ENCODE measurements around the gene ZIC4.

Gene ZIC4

DNA sequence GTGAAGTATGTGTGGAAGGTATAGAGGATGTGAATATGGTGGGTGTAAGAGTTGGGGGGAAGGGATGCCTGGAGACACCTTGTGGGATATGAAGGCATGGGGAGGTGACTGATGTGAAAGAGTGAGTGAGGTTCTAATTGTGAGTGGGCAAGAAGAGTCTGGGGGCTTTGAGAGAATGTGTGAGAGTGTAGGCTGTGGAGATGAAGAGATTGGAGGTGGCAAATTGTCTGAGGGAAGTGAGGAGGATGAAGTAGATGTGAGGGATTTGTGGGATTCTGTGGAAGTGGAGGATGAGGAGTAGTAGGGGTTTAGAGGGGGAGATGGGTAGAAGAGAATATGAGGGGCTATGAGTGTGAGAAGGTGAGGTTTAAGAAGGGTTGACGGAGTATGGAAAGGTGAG, 41.6 kb downstream of the ZIC4 start:
- H3K4me1 Mint-ChIP-seq: no peaks in the 10 kb centered on the region
- peaks cover 56% of the 10 kb centered on the region for H3K27me3 Mint-ChIP-seq
- no peaks in the 10 kb centered on the region for H3K36me3 Mint-ChIP-seq (ENCODE audit: insufficient read depth)
- no peak overlapping the region for H3K27ac Mint-ChIP-seq (ENCODE audit: low read depth)
- H3K4me3 Mint-ChIP-seq: no peak overlapping the region
- ATAC-seq (replicated peaks; ENCODE audit: extremely low read depth, poor library complexity, severe bottlenecking) (no peak), DNase-seq (ENCODE audit: low spot score in 2 of 2) (no peak)
- peaks cover 8% of the 10 kb centered on the region for H3K9me3 Mint-ChIP-seq

- ATAC-seq (replicated peaks; ENCODE audit: extremely low read depth, poor library complexity, severe bottlenecking): no peak
- Mint-ChIP-seq H3K27me3 (peaks cover 63% of the 10 kb centered on the region), H3K36me3 (ENCODE audit: insufficient read depth) (no peaks in the 10 kb centered on the region), H3K4me1 (no peaks in the 10 kb centered on the region), H3K4me3 (no peak overlapping the region), H3K9me3 (peaks cover 14% of the 10 kb centered on the region), H3K27ac (ENCODE audit: low read depth) (no peak overlapping the region)
- DNase-seq (ENCODE audit: low spot score in 2 of 2): no peak
Observed at GRCh38 chr3:147361454-147362420, 44.6 kb downstream of the ZIC4 start.

GRCh38 chr3:147360646-147361453, 45.5 kb downstream of the ZIC4 start:
- Mint-ChIP-seq H3K36me3 (ENCODE audit: insufficient read depth) (no peaks in the 10 kb centered on the region), H3K27me3 (peaks cover 72% of the 10 kb centered on the region), H3K4me1 (no peaks in the 10 kb centered on the region), H3K9me3 (peaks cover 14% of the 10 kb centered on the region), H3K27ac (ENCODE audit: low read depth) (no peak overlapping the region), H3K4me3 (no peak overlapping the region)
- DNase-seq (ENCODE audit: low spot score in 2 of 2) (no peak), ATAC-seq (replicated peaks; ENCODE audit: extremely low read depth, poor library complexity, severe bottlenecking) (peak; percentile 24)

GRCh38 chr3:147360051-147360439, 46.3 kb downstream of the ZIC4 start:
- DNase-seq (ENCODE audit: low spot score in 2 of 2): no peak
- ATAC-seq (replicated peaks; ENCODE audit: extremely low read depth, poor library complexity, severe bottlenecking): no peak
- Mint-ChIP-seq H3K36me3 (ENCODE audit: insufficient read depth) (no peaks in the 10 kb centered on the region), H3K27me3 (peaks cover 74% of the 10 kb centered on the region), H3K9me3 (peaks cover 13% of the 10 kb centered on the region), H3K27ac (ENCODE audit: low read depth) (no peak overlapping the region), H3K4me1 (no peaks in the 10 kb centered on the region), H3K4me3 (no peak overlapping the region)

DNA sequence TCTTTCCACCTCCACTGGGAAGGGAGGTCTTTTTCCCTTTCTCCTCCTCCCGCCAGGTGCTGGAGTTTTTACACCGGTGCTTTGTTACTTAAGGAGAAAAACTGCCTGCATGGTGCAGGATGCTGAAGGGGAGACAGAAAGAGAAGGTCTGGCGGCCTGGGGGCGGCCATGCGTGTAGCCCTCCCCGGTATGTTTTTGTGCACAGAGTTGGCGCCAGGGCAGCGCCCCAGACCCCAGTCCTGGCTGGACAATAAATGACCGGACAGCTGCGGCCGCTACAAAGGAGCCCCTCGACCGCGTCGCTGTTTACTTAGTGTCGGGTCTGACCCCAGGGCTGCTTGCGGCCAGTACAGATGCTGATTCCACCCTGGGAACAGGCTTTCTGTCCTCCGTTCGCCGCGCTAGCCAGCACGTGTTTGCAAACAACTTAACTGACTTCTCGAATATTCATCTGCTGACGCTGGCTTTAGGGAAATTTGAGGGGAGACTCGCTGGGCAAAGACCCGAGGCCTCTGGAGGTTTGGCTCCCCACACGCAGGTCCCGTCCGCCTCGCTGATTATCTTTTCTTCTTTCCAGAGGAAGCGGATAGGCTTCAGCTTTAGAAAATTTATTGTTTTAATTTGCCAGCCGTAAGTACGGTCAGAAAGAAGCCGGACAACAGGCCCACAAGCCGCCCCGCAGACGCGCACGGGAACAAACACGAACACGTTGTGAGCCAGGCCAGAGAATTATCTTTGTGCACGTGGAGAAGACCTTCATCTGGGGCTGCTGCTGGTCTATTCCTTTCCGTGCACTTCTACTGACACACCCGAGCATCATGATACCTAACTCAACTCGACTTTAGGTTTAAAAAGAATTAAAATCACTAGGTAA, 46.9 kb downstream of the ZIC4 start:
- no peaks in the 10 kb centered on the region for H3K36me3 Mint-ChIP-seq (ENCODE audit: insufficient read depth)
- ATAC-seq (replicated peaks; ENCODE audit: extremely low read depth, poor library complexity, severe bottlenecking) (no peak), DNase-seq (ENCODE audit: low spot score in 2 of 2) (no peak)
- H3K4me1 Mint-ChIP-seq: no peaks in the 10 kb centered on the region
- no peak overlapping the region for H3K27ac Mint-ChIP-seq (ENCODE audit: low read depth)
- peaks cover 74% of the 10 kb centered on the region for H3K27me3 Mint-ChIP-seq
- peaks cover 7% of the 10 kb centered on the region for H3K9me3 Mint-ChIP-seq
- H3K4me3 Mint-ChIP-seq: no peak overlapping the region

DNA sequence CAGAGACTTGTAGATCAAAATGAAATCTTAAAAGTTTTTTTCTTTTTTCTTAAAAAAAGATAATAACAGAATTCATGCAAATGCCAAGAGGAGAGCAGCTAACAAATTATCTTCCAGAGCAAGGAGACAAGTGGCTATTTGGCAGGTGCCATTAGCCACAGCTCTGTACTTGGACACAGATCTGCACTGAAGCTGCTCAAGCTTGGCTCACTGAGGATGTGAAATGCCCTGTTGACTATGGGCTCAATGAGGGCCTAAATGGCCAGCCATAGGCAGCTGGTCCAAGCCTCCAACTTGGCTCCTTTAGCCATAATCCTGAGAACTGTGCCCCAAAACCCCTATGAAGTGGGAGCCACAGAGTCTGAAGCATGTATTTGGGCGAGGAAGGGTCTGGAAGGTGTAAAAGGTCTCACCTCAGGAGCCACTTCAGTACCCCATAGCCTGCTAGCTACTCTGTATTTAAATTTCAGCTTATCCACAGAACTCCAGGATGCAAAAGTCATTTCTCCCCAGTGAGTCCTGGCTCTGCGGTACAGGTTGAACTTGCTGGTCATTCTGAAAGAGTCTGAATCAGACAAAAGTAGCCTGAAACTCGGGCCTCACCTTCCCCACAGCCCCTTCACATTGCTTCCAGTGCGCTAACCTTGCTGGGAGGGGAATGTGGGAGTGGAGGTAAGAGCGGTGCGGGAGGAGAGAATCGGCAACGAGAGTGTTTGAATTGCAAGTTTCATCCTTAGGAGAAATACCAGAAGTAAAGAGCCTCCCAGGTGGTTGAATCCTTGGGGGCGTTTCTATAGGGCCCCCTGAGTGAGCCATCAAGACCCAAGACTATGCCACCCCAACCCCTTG, 48.0 kb downstream of the ZIC4 start:
- Mint-ChIP-seq H3K4me1 (no peaks in the 10 kb centered on the region), H3K36me3 (ENCODE audit: insufficient read depth) (no peaks in the 10 kb centered on the region), H3K9me3 (peaks cover 12% of the 10 kb centered on the region), H3K27ac (ENCODE audit: low read depth) (no peak overlapping the region), H3K27me3 (peaks cover 79% of the 10 kb centered on the region), H3K4me3 (no peak overlapping the region)
- DNase-seq (ENCODE audit: low spot score in 2 of 2): no peak
- no peak for ATAC-seq (replicated peaks; ENCODE audit: extremely low read depth, poor library complexity, severe bottlenecking)

DNA sequence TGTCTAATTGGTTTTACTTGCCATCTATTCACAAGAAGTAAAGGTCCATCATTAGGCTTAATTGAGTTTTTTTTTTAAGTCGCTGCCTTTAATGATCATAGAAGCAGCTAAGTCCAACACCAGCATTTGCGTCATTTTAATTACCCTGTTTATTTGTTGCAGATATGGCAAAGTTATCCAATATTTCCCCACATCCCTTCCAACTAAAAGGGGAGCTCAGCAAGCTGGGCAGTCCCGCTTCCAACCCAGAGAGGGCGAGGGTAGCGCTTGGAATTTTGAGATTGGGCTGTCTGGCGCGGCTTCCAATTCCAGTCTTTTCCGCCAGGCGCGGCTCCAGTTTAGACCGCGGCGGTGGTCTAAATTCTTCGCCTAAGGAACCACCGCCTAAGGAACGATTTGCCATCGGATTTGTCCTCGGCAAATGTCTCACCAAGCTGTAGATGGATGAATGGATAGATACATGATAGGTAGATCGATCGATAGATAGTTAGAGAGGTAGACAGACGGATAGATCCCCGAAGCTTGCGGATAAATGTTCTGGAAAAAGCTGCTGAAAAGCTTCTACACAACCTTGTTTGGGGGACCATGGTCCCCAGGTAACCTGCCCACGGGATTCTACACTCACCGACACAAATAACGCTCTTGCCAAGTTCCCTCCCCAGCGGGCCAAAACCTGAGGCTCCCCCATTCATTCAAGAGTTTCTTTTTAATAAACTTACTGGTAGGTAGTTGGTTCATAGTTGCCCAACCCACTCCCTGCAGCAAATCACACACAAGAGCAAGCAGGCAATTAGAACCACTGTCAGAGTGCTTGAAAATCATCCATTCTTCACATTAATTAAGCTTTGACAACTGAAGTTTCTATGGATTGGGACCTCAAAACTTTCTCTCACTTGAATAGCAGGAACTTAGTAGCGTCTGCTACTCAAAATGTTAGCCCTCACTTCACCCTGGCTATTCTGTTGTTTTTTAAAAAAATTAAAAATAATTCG, 49.1 kb downstream of the ZIC4 start:
- ATAC-seq (replicated peaks; ENCODE audit: extremely low read depth, poor library complexity, severe bottlenecking) (no peak), DNase-seq (ENCODE audit: low spot score in 2 of 2) (no peak)
- Mint-ChIP-seq H3K4me3 (no peak overlapping the region), H3K27ac (ENCODE audit: low read depth) (no peak overlapping the region), H3K4me1 (no peaks in the 10 kb centered on the region), H3K9me3 (peaks cover 12% of the 10 kb centered on the region), H3K27me3 (peaks cover 84% of the 10 kb centered on the region), H3K36me3 (ENCODE audit: insufficient read depth) (no peaks in the 10 kb centered on the region)

GRCh38 chr3:147356145-147356908, 50.0 kb downstream of the ZIC4 start:
- DNase-seq (ENCODE audit: low spot score in 2 of 2) (no peak), ATAC-seq (replicated peaks; ENCODE audit: extremely low read depth, poor library complexity, severe bottlenecking) (no peak)
- Mint-ChIP-seq H3K4me3 (no peak overlapping the region), H3K9me3 (peaks cover 12% of the 10 kb centered on the region), H3K27me3 (peaks cover 87% of the 10 kb centered on the region), H3K4me1 (no peaks in the 10 kb centered on the region), H3K27ac (ENCODE audit: low read depth) (no peak overlapping the region), H3K36me3 (ENCODE audit: insufficient read depth) (no peaks in the 10 kb centered on the region)

DNA sequence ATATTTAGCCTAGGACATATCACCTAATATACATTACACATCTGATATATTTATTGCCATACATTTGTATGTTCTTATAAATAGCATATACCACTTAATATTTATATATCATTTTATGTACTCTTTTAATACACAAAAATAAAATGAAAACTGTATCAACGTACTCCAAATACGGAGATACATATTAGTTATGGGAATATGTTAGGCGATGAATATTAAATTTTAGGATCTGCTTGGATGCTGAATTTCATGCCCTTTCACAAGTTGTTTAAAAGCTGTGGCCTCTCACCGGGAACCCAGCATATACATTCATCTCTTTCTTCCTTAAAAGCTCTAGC, 50.6 kb downstream of the ZIC4 start:
- Mint-ChIP-seq H3K27me3 (peaks cover 81% of the 10 kb centered on the region), H3K27ac (ENCODE audit: low read depth) (no peak overlapping the region), H3K36me3 (ENCODE audit: insufficient read depth) (no peaks in the 10 kb centered on the region), H3K4me3 (no peak overlapping the region), H3K9me3 (peaks cover 12% of the 10 kb centered on the region), H3K4me1 (no peaks in the 10 kb centered on the region)
- DNase-seq (ENCODE audit: low spot score in 2 of 2): no peak
- ATAC-seq (replicated peaks; ENCODE audit: extremely low read depth, poor library complexity, severe bottlenecking): no peak

DNA sequence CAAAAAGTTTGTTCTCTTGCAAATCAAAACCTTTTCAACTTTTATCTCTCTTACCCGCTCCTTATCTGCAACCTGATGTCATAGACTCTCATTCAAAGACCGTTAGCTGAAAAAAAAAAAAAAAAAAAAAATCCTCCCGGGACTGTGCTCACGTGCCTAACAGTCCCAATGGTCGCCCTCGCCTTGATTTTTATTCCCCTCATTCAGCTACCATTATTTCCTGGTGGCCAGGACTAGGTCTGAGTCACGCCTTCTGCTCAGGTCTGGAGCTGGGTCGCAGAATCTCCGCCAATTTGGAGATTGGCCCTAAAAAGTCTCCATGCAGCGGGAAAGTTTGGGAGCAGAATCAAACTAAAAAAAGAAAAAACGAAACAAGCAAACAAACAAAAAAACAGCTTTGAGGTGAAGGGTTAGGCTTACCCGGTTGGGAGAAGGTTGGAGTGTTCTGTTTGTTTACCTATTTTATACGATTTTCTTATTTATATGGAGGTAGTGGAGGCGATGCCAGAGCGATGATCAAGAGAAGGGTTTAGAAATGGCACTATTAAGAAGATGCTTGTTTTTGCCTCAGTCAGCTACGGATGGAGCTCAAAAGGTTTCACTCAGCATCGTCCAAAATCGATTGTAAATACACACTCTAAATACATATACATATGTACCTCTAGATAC, 51.1 kb downstream of the ZIC4 start:
- Mint-ChIP-seq H3K36me3 (ENCODE audit: insufficient read depth) (no peaks in the 10 kb centered on the region), H3K9me3 (peaks cover 12% of the 10 kb centered on the region), H3K27me3 (peaks cover 76% of the 10 kb centered on the region), H3K4me3 (no peak overlapping the region), H3K27ac (ENCODE audit: low read depth) (no peak overlapping the region), H3K4me1 (no peaks in the 10 kb centered on the region)
- DNase-seq (ENCODE audit: low spot score in 2 of 2) (no peak), ATAC-seq (replicated peaks; ENCODE audit: extremely low read depth, poor library complexity, severe bottlenecking) (no peak)
